ENCODE data around the gene SSR3. TPM values are rescaled to one million over a fixed set of nuclear protein-coding genes. Genes with fewer than 3 reads are reported as not detected.
"Not testable (repeated sequence)": the region's sequence is repeated elsewhere in the genome, so short reads cannot be mapped to it uniquely, and the experiment has no call there.

SSR3 gene
- total and polyA plus RNA-seq, 2 of the 13 experiments (the other 11 are each of a cell fraction or from before 2014, with no cell fraction given) = 229 to 325 TPM

DNA sequence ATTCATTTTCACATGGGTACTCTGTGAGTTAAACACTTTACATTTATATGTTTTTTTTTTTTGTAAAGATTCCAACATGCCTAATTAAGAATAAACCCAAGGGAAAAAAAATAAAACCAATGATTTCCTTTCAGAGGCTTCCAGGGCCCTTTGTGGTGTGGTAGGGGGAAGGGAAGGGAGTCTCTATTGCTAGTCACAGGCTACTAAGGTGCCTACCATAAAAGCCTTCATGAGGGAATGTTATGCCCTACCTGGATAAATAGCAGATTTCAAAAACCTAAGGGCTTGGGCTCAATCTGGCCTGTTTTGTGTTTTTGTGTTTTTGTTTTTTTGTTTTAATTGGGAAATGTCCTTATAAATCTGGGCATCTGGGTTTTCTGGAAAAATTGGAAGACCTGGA, 38.9 kb upstream of the SSR3 start:
- H3K36me3 ChIP-seq (replicated peaks in 1 of 2; ENCODE audit: control insufficient read depth in 1 of 2, insufficient read depth in 2 of 2, low read length in 2 of 2) = no peaks in the 10 kb centered on the region
- DNase-seq (ENCODE audit: low spot score) (no peak), FAIRE-seq (no peak), ATAC-seq (peak; percentile 64)
- BruUV-seq (replicated peaks) = no TSS peak
- no peaks in the 10 kb centered on the region for H3K79me2 ChIP-seq (ENCODE audit: insufficient read depth, low read length)
- H3K9me3 ChIP-seq (ENCODE audit: low read length) = no peaks in the 10 kb centered on the region
- in situ Hi-C loops (cut with HindIII; ENCODE audit: extremely low pct_ligation_motif_present, low pct_unique_long_range_greater_than_20kb) = no loop called here
- no peaks in the 10 kb centered on the region for H3K27me3 ChIP-seq (ENCODE audit: control insufficient read depth in 1 of 2, insufficient read depth in 2 of 2, low read length in 2 of 2)
- H3K4me3 ChIP-seq (replicated peaks in 1 of 3; ENCODE audit: insufficient read depth in 1 of 3, low read depth in 2 of 3, low read length in 3 of 3) = peak overlapping the region in 2 of 3 experiments; percentile 14 to 49; a peak in 2 of 6 replicates
- no peak overlapping the region for H2AFZ ChIP-seq (ENCODE audit: low read length)
- H3K4me2 ChIP-seq (ENCODE audit: low read depth, low read length) = peak overlapping the region; percentile 68
- H3K9ac ChIP-seq (ENCODE audit: insufficient read depth, low read depth, low read length) = no peak overlapping the region
- H4K20me1 ChIP-seq (ENCODE audit: insufficient read depth, low read length) = no peaks in the 10 kb centered on the region
- ChIA-PET POLR2A (no interaction called here), CTCF (ENCODE audit: low intra/inter-chr PET ratio, low total read pairs) (no interaction called here)
- TF ChIP-seq POLR2AphosphoS2 (IDR thresholded peaks at IDR 0.05; ENCODE audit: low read depth, low read length) = no peak
- 0 out of 2 replicates have a peak, but pooled peaks have one; percentile 19 for TF ChIP-seq ZNF430 (CRISPR knock-in tag; IDR thresholded peaks at IDR 0.05)
- H3K27ac ChIP-seq (ENCODE audit: extremely low read length, insufficient read depth, low read length) = no peak overlapping the region
- peaks cover 29% of the 10 kb centered on the region for H3K4me1 ChIP-seq (ENCODE audit: insufficient read depth, low read length)
- intact Hi-C loops (cut with micrococcal nuclease; ENCODE audit: unreplicated experiment) = no loop called here

DNA sequence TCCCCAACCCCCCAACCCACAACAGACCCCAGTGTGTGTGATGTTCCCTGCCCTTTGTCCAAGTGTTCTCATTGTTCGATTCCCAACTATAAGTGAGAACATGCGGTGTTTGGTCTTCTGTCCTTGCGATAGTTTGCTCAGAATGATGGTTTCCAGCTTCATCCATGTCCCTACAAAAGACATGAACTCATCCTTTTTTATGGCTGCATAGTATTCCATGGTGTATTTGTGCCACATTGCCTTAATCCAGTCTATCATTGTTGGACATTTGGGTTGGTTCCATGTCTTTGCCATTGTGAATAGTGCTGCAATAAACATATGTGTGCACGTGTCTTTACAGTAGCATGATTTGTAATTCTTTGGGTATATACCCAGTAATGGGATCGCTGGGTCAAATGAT, 34.9 kb upstream of the SSR3 start:
- H3K79me2 ChIP-seq (ENCODE audit: insufficient read depth, low read length); CTCF ChIA-PET (ENCODE audit: low intra/inter-chr PET ratio, low total read pairs); H4K20me1 ChIP-seq (ENCODE audit: insufficient read depth, low read length); POLR2A ChIA-PET; H3K4me3 ChIP-seq (replicated peaks in 1 of 3; ENCODE audit: insufficient read depth in 1 of 3, low read depth in 2 of 3, low read length in 3 of 3); ATAC-seq; H3K36me3 ChIP-seq (replicated peaks in 1 of 2; ENCODE audit: control insufficient read depth in 1 of 2, insufficient read depth in 2 of 2, low read length in 2 of 2); intact Hi-C loops (cut with micrococcal nuclease; ENCODE audit: unreplicated experiment); H3K4me2 ChIP-seq (ENCODE audit: low read depth, low read length); H3K9ac ChIP-seq (ENCODE audit: insufficient read depth, low read depth, low read length); BruUV-seq (replicated peaks); H3K9me3 ChIP-seq (ENCODE audit: low read length); H3K27ac ChIP-seq (ENCODE audit: extremely low read length, insufficient read depth, low read length); H3K27me3 ChIP-seq (ENCODE audit: control insufficient read depth in 1 of 2, insufficient read depth in 2 of 2, low read length in 2 of 2); DNase-seq (ENCODE audit: low spot score); H2AFZ ChIP-seq (ENCODE audit: low read length); FAIRE-seq; in situ Hi-C loops (cut with HindIII; ENCODE audit: extremely low pct_ligation_motif_present, low pct_unique_long_range_greater_than_20kb): not testable (repeated sequence)
- peaks cover 29% of the 10 kb centered on the region for H3K4me1 ChIP-seq (ENCODE audit: insufficient read depth, low read length)
- 58% methylated on average over 5 of the region's 5 CpGs for WGBS (ENCODE audit: low lambda C conversion rate)

DNA sequence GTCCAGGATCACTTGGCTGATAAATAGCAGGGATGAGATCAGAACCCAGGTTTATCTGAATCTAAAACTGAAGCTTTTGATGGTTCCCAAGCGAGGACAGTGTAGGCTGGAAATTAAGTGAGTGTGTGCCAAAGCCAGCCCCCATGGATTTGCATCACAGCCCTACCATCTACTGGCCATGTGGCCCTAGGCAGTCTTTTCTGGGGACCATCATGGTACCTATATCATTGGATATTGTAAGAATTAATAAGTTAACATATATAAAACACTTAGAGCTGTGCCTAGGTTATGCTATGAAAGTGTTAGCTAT, 32.8 kb upstream of the SSR3 start:
- POLR2A ChIA-PET = no interaction called here
- Histone ChIP-seq H3K9ac (ENCODE audit: insufficient read depth, low read depth, low read length) (no peak overlapping the region), H3K9me3 (ENCODE audit: low read length) (no peaks in the 10 kb centered on the region), H3K27ac (ENCODE audit: extremely low read length, insufficient read depth, low read length) (no peak overlapping the region), H3K36me3 (replicated peaks in 1 of 2; ENCODE audit: control insufficient read depth in 1 of 2, insufficient read depth in 2 of 2, low read length in 2 of 2) (no peaks in the 10 kb centered on the region), H3K79me2 (ENCODE audit: insufficient read depth, low read length) (no peaks in the 10 kb centered on the region), H3K4me3 (replicated peaks in 1 of 3; ENCODE audit: insufficient read depth in 1 of 3, low read depth in 2 of 3, low read length in 3 of 3) (no peak overlapping the region), H3K4me1 (ENCODE audit: insufficient read depth, low read length) (peaks cover 11% of the 10 kb centered on the region; the same call in 1 of the 2 replicates), H4K20me1 (ENCODE audit: insufficient read depth, low read length) (no peaks in the 10 kb centered on the region), H3K4me2 (ENCODE audit: low read depth, low read length) (no peak overlapping the region), H2AFZ (ENCODE audit: low read length) (no peak overlapping the region), H3K27me3 (ENCODE audit: control insufficient read depth in 1 of 2, insufficient read depth in 2 of 2, low read length in 2 of 2) (no peaks in the 10 kb centered on the region)
- ATAC-seq (no peak), FAIRE-seq (no peak), DNase-seq (ENCODE audit: low spot score) (no peak)
- CTCF ChIA-PET (ENCODE audit: low intra/inter-chr PET ratio, low total read pairs) = no interaction called here
- WGBS (ENCODE audit: low lambda C conversion rate) = 27% methylated on average over 1 of the region's 1 CpG
- in situ Hi-C loops (cut with HindIII; ENCODE audit: extremely low pct_ligation_motif_present, low pct_unique_long_range_greater_than_20kb) = no loop called here
- no TSS peak for BruUV-seq (replicated peaks)
- intact Hi-C loops (cut with micrococcal nuclease; ENCODE audit: unreplicated experiment) = no loop called here
- TF ChIP-seq CBX2 (IDR thresholded peaks at IDR 0.05; ENCODE audit: low read depth, low read length) (no peak), CBX2 (CRISPR knock-in tag; IDR thresholded peaks at IDR 0.05; ENCODE audit: low read depth) (no peak), ZBTB42 (CRISPR knock-in tag; IDR thresholded peaks at IDR 0.05) (no peak), KDM4B (CRISPR knock-in tag; IDR thresholded peaks at IDR 0.05) (no peak), ZNF75D (CRISPR knock-in tag; IDR thresholded peaks at IDR 0.05; ENCODE audit: borderline replicate concordance) (no peak), IRF9 (CRISPR knock-in tag; IDR thresholded peaks at IDR 0.05; ENCODE audit: borderline replicate concordance) (no peak), ZNF121 (CRISPR knock-in tag; IDR thresholded peaks at IDR 0.05) (no peak), SMYD3 (CRISPR knock-in tag; IDR thresholded peaks at IDR 0.05) (no peak)
- TF ChIP-seq, protein P1, sequence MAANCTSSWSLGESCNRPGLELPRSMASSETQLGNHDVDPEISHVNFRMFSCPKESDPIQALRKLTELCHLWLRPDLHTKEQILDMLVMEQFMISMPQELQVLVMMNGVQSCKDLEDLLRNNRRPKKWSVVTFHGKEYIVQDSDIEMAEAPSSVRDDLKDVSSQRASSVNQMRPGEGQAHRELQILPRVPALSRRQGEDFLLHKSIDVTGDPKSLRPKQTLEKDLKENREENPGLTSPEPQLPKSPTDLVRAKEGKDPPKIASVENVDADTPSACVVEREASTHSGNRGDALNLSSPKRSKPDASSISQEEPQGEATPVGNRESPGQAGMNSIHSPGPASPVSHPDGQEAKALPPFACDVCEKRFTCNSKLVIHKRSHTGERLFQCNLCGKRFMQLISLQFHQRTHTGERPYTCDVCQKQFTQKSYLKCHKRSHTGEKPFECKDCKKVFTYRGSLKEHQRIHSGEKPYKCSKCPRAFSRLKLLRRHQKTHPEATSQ (CRISPR knock-in tag; IDR thresholded peaks at IDR 0.05; ENCODE audit: borderline replicate concordance) = no peak
- TF ChIP-seq, protein P2, sequence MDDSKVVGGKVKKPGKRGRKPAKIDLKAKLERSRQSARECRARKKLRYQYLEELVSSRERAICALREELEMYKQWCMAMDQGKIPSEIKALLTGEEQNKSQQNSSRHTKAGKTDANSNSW (CRISPR knock-in tag; IDR thresholded peaks at IDR 0.05; ENCODE audit: borderline replicate concordance) = no peak
